HG03520 (cell line): ENCODE data around the gene CCT4.
"Not testable (repeated sequence)": the region's sequence is repeated elsewhere in the genome, so short reads cannot be mapped to it uniquely, and the experiment has no call there.

ENCODE experiments used
- ATAC-seq: cut with Tn5 transposase; IDR thresholded peaks from one replicate; pipeline ENCODE4 v1.9.1; 2021; ENCODE audit warnings: mild to moderate bottlenecking, moderate library complexity; ENCODE audit not compliant: unreplicated experiment

Gene CCT4

DNA sequence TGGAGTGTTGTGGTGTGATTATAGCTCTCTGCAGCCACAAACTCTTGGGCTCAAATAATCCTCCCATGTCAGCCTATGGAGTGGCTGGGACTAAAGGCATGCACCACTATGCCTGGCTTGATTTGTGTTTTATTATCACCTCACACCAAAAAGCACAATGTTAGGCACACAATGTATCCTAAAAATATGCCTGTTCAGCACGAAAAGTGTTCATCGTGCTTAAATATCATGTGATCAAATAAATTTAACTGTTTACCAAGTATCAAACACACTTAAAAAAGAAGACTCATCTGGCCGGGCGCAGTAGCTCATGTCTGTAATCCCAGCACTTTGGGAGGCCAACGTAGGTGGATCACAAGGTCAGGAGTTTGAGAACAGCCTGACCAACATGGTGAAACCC is 5.6 kb downstream of the CCT4 start:
- no peak for ATAC-seq

DNA sequence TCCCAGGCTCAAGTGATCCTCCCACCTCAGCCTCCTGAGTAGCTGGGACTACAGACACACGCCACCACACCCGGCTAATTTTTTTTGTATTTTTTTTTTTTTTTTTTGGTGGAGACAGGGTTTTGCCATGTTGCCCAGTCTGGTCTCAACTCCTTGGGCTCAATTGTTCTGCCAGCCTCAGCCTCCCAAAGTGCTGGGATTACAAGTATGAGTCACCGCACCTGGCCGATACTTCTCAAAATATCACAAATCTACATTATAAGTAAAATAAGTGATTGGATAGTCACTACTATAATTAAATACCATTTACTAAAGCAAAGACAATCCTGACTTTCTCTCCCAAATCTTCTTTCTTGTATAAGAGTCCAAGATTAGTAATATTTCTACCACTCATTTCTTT is 9.1 kb downstream of the CCT4 start:
- not testable (repeated sequence) for ATAC-seq

GRCh38 chr2:61878761-61879160 is 9.7 kb downstream of the CCT4 start:
- no peak for ATAC-seq

DNA sequence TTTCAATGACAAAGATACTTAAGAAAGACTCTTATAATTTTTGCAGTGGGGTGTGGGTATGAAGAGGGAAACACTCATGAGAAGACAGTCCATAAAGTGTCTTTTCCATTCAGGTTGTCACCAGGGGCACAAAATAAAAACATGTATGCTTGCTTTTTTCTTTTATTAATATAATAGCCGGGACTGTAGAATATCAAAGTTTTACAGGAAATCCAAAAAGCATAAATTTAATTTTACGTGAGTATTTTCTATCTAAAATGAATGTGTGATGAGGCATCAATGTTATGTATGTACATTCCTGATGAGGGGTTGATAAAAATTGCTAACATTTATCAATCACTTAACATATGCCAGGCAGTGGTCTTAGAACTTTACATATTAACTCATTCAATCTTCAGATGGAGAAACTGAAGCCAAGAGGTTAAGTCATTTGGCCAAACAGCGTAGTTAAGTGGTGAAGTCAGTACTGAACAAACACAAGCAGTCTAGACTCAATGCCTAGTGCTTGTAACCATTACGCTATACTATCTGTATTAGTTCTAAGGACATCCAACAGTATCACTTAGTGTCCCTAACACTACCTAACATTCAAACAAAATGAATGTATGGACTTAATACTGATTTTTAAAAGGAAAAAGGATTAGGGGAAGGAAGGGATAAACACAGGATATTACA is 10.7 kb downstream of the CCT4 start:
- ATAC-seq = no peak

- ATAC-seq = no peak
These were observed 12.1 kb downstream of the CCT4 start for GRCh38 chr2:61876400-61876799.

- ATAC-seq = not testable (repeated sequence)
These were observed 21.9 kb downstream of the CCT4 start for GRCh38 chr2:61866482-61867089.

DNA sequence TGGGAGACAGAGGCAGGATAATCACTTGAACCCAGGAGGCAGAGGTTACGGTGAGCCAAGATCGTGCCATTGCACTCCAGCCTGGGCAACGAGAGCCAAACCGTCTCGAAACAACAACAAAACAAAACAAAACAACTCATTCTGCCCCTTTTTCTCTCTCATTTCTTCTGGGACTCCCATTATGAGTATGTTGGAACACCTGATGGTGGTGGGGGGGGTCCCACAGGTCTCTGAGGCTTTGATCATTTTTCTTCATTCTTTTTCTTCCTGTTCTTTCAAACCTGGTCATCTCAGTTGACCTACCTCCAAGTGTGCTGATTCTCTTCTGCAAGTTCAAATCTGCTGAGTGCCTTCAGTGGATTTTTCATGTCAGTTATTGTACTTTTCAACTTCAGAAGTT is 26.4 kb downstream of the CCT4 start:
- ATAC-seq = no peak

DNA sequence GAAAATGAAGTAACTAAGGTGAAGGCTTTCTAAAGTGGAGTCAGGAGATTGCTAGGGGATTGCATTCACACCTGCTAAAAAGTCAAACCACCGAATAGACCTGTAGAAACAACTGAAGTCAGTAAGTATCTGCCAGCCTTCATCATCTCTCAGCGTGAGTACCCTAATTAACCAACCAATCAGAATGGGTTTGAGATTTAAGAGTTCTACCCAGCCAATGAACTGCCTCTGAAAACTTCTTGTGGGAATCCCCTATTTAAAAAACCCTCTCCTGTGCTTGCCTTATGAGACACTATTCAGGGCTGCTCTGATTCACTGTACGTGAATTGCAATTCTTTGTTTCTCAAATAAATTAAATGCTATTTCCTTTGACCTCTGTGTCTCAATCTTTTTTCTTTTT is 31.2 kb downstream of the CCT4 start:
- ATAC-seq = no peak

GRCh38 chr2:61855318-61855613 is 33.2 kb downstream of the CCT4 start:
- no peak for ATAC-seq

GRCh38 chr2:61854564-61855317 is 33.7 kb downstream of the CCT4 start:
- ATAC-seq = peak; percentile 87

DNA sequence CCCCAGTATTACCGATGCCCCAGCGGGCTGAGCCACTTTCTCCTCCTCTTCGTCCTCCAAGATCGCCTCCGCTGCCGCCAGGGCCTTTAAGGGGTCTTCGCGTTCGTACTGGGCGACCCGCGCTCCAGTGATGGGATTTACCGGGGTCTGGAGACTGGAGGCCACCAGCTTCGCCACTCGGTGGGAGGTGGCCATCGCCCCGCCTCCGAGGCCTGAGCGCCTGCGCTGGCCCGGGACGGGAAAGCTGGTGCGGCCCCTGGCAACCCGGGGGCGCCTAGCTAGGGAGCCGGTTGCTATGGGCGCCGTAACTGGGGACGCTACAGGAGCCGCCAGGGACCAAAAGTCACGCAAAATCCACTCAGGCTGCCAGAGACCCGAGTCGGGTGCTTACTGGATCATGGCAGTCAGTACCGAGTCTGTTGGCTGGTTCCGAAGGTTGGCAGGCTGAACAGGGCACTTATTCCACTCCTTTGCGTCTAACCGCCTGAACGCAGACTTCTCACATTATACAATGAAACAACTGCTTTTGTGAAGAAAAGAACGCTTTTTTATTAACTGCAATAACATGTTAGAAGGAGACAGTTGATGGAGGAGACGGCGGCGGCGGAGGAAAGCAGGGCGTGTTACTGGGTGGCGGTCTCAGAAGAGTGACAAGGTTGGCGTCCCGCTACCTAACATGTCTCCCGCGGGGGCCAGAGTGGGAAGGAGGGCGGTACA is 34.5 kb downstream of the CCT4 start, which contains the start of gene FAM161A:
FAM161A (minus strand) TSS at position 214 of the 717 bp plus-strand sequence; CDS start at position 195, 19 bp downstream.
- ATAC-seq = peak; percentile 66

- ATAC-seq = peak; percentile 44
These were observed 35.2 kb downstream of the CCT4 start for GRCh38 chr2:61853086-61853846.

DNA sequence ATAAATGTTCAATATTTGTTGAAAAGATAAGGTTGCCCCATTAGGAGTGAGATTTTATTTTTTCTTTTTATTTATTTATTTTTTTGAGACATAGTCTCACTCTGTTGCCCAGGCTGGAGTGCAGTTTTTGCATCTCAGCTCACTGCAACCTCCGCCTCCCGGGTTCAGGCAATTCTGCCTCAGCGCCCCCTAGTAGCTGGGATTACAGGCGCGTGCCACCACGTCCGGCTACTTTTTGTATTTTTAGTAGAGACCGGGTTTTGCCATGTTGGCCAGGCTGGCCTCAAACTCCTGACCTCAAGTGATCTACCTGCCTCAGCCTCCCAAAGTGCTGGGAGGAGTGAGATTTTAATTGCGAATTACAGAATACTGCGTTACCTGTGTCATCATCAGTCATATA is 37.2 kb downstream of the CCT4 start:
- ATAC-seq = not testable (repeated sequence)

DNA sequence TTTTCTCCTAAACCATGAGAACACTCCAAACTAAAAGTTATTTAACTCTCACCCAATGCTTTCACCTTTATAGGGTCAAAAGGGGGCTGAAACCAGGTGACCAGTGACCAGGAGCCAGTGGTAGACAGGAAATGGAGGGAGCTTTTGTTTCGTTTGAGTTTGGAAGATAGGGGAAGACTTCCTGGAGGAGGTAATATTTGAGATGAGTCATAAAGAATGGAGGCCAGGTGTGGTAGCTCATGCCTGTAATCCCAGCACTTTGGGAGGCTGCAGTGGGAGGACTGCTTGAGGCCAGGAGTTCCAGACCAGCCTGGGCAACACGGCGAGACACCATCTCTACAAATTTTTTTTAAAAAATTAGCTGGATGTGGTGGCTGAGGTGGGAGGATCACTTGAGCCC is 43.1 kb downstream of the CCT4 start:
- ATAC-seq = no peak

GRCh38 chr2:61841286-61841685 is 47.2 kb downstream of the CCT4 start:
- ATAC-seq = no peak

GRCh38 chr2:61834893-61835292 is 53.6 kb downstream of the CCT4 start:
- ATAC-seq = no peak

DNA sequence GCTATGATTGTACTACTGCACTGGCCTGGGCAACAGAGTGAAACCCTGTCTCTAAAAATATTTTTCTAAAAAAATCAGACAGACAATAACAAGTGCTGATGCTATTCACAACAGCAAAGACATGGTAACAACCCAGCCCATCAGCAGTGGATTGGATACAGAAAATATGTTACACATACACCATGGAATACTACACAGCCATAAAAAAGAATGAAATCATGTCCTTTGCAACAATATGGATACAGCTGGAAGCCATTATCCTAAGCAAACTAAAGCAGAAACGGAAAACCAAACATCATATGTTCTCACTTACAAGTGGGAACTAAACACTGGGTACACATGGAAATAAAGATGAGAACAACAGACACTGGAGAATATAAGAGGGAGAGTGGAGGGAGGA is 54.5 kb downstream of the CCT4 start:
- ATAC-seq = no peak

DNA sequence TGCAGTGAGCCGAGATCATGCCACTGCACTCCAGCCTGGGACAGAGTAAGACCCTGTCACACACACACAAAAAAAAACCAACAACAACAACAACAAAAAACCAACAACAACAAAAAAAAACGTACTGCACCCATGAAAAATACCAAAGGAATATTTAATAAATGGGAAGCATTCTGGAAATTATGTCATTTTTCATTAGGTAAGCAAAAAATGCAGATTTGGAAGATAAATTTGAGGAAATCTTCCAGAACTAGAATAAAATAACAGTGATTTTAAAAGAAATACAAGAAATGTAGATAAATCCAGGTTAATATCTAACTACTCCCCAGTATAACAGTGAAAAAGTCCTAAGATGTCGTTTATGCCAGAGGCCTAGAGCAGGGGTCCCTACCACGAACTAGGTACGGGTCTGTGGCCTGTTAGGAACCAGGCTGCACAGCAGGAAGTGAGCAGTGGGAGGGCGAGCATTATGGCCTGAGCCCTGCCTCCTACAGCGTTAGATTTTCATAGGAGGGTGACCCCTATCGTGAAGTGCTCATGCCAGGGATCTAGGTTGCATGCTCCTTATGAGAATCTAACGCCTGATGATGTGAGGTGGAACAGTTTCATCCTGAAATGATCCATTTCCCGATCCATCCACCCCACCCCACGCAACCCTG is 56.1 kb downstream of the CCT4 start:
- no peak for ATAC-seq

DNA sequence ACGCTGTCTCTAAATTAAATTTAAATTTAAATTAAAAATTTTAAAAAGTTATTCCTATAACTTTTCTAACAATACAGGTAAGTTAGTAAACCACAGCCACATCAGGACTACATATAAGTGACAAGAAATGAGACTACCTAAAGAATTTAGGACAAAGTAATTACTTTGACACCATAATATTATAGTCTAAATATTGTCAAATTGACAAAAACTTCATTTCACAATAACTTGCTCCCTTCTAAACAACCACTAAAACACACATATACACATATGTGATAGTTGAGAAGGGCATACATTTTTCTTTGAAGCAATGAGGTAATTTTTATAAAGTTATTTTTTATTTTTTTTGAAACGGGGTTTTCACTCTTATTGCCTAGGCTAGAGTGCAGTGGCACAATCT is 66.2 kb downstream of the CCT4 start:
- ATAC-seq = no peak
